Measurements from ENCODE around the gene SLC29A2. TPM values are rescaled to one million over a fixed set of nuclear protein-coding genes. Genes with fewer than 3 reads are reported as not detected.

Gene SLC29A2
- total and polyA plus RNA-seq, 2 of the 8 experiments (the other 6 are each of a cell fraction or from before 2014, with no cell fraction given) = 29.3 to 31.6 TPM

- TF ChIP-seq CHD7 (IDR thresholded peaks at IDR 0.05; ENCODE audit: insufficient replicate concordance, low read length) (no peak), SAP30 (IDR thresholded peaks at IDR 0.05; ENCODE audit: insufficient read depth, insufficient replicate concordance, low read length) (no peak), CHD1 (IDR thresholded peaks at IDR 0.05; ENCODE audit: low read depth, low read length) (no peak), YY1 (IDR thresholded peaks at IDR 0.05; ENCODE audit: low read depth, low read length) (no peak), EGR1 (IDR thresholded peaks at IDR 0.05; ENCODE audit: borderline replicate concordance, low read depth, low read length) (no peak), CHD2 (IDR thresholded peaks at IDR 0.05; ENCODE audit: low read length) (no peak), CEBPB (IDR thresholded peaks at IDR 0.05; ENCODE audit: low read depth, low read length) (no peak), POLR2AphosphoS5 (IDR thresholded peaks at IDR 0.05; ENCODE audit: low read depth, low read length) (no peak), BCL11A (IDR thresholded peaks at IDR 0.05; ENCODE audit: low read depth in 2 of 2, low read length in 2 of 2) (no peak), MAX (IDR thresholded peaks at IDR 0.05) (no peak), SP2 (IDR thresholded peaks at IDR 0.05; ENCODE audit: low read length) (no peak), GABPA (IDR thresholded peaks at IDR 0.05; ENCODE audit: borderline replicate concordance, insufficient read depth, low read length) (no peak), MAFK (IDR thresholded peaks at IDR 0.05; ENCODE audit: low read depth, low read length) (no peak)
Measured at GRCh38 chr11:66391322-66391721, 19.8 kb upstream of the SLC29A2 start (continued).
